CD4-positive, alpha-beta T cell treated with Interleukin-15 for 1 hour (primary cell): ENCODE measurements around the gene ATP11C.
"Not testable (repeated sequence)": the region's sequence is repeated elsewhere in the genome, so short reads cannot be mapped to it uniquely, and the experiment has no call there.

Experiments
- DNase-seq: peaks from one replicate; pipeline ENCODE4 v3.0.0-alpha.2; 2020

ATP11C gene

GRCh38 chrX:139702658-139703057 lies 230.2 kb downstream of the ATP11C start:
- no peak for DNase-seq

- DNase-seq: no peak
Observed at GRCh38 chrX:139692908-139693307, 239.9 kb downstream of the ATP11C start.

GRCh38 chrX:139692506-139692849 lies 240.4 kb downstream of the ATP11C start:
- no peak for DNase-seq

- DNase-seq: no peak
Observed at GRCh38 chrX:139691843-139692505, 240.9 kb downstream of the ATP11C start.

DNA sequence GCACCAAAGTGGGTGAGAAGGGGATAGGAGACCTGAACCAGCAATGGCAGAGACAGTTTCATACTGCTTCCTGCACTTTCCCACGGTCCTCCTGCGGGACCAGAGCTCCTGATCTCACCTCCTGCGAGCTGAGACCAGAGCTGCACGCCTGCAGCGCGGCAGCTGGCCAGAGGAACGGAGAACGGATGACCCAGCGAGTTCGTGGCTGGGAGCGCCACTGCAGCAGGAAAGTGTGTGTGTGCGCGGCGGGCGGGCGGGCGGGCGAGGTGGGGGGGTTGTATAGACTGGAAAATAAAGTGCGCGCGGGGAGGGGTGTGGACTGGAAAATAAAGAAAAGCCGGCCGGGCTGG lies 241.4 kb downstream of the ATP11C start:
- no peak for DNase-seq

DNA sequence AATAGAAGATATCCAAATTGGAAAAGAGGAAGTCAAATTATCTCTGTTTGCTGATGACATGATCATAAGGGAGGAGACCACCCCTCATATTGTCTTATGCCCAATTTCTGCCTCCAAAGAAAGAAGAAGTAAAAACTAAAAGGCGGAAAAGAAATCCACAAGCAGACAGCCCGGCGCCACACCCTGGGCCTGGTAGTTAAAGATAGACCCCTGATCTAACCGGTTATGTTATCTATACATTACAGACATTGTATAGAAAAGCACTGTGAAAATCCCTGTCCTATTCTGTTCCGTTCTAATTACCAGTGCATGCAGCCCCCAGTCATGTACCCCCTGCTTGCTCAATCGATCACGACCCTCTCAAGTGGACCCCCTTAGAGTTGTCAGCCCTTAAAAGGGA lies 247.7 kb downstream of the ATP11C start:
- not testable (repeated sequence) for DNase-seq

DNA sequence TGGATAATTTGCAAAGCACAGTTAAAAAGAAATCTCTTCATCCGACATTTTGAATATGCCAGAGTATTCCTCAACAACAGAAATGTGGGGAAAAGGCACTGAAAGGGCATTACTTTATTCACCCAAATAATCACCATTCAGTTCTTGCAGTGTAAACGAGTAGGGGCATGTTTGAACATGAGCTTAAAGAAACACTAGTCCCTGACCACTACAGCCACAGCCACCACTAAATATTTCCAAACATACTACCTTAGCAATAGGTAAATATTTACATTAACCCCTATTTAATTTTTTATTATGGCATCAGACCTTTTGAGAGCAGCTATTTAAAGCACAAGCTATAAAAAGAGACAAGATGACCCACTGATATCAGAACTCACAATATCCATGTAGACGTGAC lies 252.5 kb downstream of the ATP11C start:
- no peak for DNase-seq
